GM18517 (cell line): ENCODE data around the gene AUTS2.

Experiments used
- ATAC-seq: cut with Tn5 transposase; IDR thresholded peaks from one replicate; pipeline ENCODE4 v1.9.1; 2021; ENCODE audit warnings: mild to moderate bottlenecking, moderate library complexity; ENCODE audit not compliant: unreplicated experiment

AUTS2 gene

GRCh38 chr7:70497793-70498192 lies 899.5 kb downstream of the AUTS2 start:
- no peak for ATAC-seq

GRCh38 chr7:70498232-70498992 lies 900.1 kb downstream of the AUTS2 start:
- ATAC-seq = no peak

- no peak for ATAC-seq
These were observed 902.0 kb downstream of the AUTS2 start for GRCh38 chr7:70500261-70500660.

- ATAC-seq = no peak
These were observed 904.0 kb downstream of the AUTS2 start for GRCh38 chr7:70502117-70502863.

- ATAC-seq = no peak
These were observed 906.0 kb downstream of the AUTS2 start for GRCh38 chr7:70504254-70504653.

GRCh38 chr7:70505468-70505867 lies 907.2 kb downstream of the AUTS2 start:
- no peak for ATAC-seq

GRCh38 chr7:70505886-70506285 lies 907.6 kb downstream of the AUTS2 start:
- ATAC-seq = no peak

- no peak for ATAC-seq
These were observed 908.2 kb downstream of the AUTS2 start for GRCh38 chr7:70506434-70506833.

GRCh38 chr7:70512144-70512543 lies 913.9 kb downstream of the AUTS2 start:
- ATAC-seq = no peak

- no peak for ATAC-seq
These were observed 914.5 kb downstream of the AUTS2 start for GRCh38 chr7:70512761-70513160.

- ATAC-seq = no peak
These were observed 922.3 kb downstream of the AUTS2 start for GRCh38 chr7:70520611-70521010.

- no peak for ATAC-seq
These were observed 925.1 kb downstream of the AUTS2 start for GRCh38 chr7:70523249-70523988.

- ATAC-seq = no peak
These were observed 925.7 kb downstream of the AUTS2 start for GRCh38 chr7:70523989-70524351.

GRCh38 chr7:70525991-70526390 lies 927.7 kb downstream of the AUTS2 start:
- ATAC-seq = no peak

- ATAC-seq = no peak
These were observed 929.3 kb downstream of the AUTS2 start for GRCh38 chr7:70527520-70528115.

- ATAC-seq = no peak
These were observed 931.2 kb downstream of the AUTS2 start for GRCh38 chr7:70529436-70529835.

- no peak for ATAC-seq
These were observed 931.8 kb downstream of the AUTS2 start for GRCh38 chr7:70529914-70530585.

GRCh38 chr7:70533614-70534013 lies 935.3 kb downstream of the AUTS2 start:
- no peak for ATAC-seq

- ATAC-seq = no peak
These were observed 940.9 kb downstream of the AUTS2 start for GRCh38 chr7:70539205-70539604.

GRCh38 chr7:70539617-70540016 lies 941.3 kb downstream of the AUTS2 start:
- ATAC-seq = no peak

- no peak for ATAC-seq
These were observed 942.4 kb downstream of the AUTS2 start for GRCh38 chr7:70540641-70541040.
